ENCODE measurements around the gene EDEM3. TPM values are rescaled to one million over a fixed set of nuclear protein-coding genes. Genes with fewer than 3 reads are reported as not detected.

Gene EDEM3
- total and polyA plus RNA-seq, 9 of the 15 experiments (the other 6 are each of a cell fraction or from before 2014, with no cell fraction given) = 15.8 to 46.6 (median 28.0) TPM

DNA sequence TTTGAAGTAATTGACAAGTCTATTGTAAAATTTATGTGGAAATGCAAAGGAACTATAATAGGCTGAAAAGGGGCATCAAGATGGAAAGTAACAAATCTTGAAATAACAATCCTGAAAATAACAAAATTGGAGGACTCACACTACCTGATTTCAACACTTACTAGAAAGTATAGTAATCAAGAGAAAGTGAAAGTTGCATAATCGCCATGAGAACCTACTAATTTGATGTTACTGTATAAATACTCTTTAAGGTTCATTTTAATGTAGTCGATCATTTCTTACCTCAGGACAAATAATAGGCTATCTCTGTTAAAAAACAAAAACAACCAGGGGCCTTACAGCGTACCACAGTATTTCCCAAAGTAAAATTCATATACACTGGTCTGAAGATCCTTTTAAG, 71.7 kb downstream of the EDEM3 start:
- H3K27ac ChIP-seq (ENCODE audit: extremely low read depth, low read depth, low read length) = no peak overlapping the region
- no peaks in the 10 kb centered on the region for H3K9me1 ChIP-seq (ENCODE audit: control insufficient read depth, insufficient read depth, low read length)
- intact Hi-C loops (cut with micrococcal nuclease) = no loop called here
- in situ Hi-C loops (cut with MboI) = no loop called here
- H3K27me3 ChIP-seq (ENCODE audit: control insufficient read depth in 2 of 2, insufficient read depth in 2 of 2, low read length in 2 of 2) = peaks cover 6 to 15% of the 10 kb centered on the region in 2 experiments; a peak in 4 of 5 replicates
- H3K79me2 ChIP-seq (ENCODE audit: control insufficient read depth, insufficient read depth, low read length) = no peaks in the 10 kb centered on the region
- 0 out of 5 replicates have a peak, but pooled peaks cover 0 to 2% of the 10 kb centered on the region in 2 experiments for H3K4me1 ChIP-seq (replicated peaks in 1 of 2; ENCODE audit: control insufficient read depth in 2 of 2, insufficient read depth in 2 of 2, low read length in 2 of 2)
- H3K4me2 ChIP-seq (ENCODE audit: insufficient read depth, low read length) = no peak overlapping the region
- H3K9me3 ChIP-seq (replicated peaks; ENCODE audit: control insufficient read depth, insufficient read depth, low read depth, low read length) = no peaks in the 10 kb centered on the region; the same call in 1 of the 2 replicates
- TF ChIP-seq TBP (optimal IDR thresholded peaks at IDR 0.05; ENCODE audit: low read depth, low read length) (no peak), ZNF3 (CRISPR knock-in tag; IDR thresholded peaks at IDR 0.05) (no peak), THRAP3 (IDR thresholded peaks at IDR 0.05; ENCODE audit: borderline replicate concordance) (no peak), MED1 (CRISPR knock-in tag; IDR thresholded peaks at IDR 0.05; ENCODE audit: borderline replicate concordance) (no peak), CEBPB (tag; IDR thresholded peaks at IDR 0.05) (peak; percentile 84), CCAR2 (IDR thresholded peaks at IDR 0.05; ENCODE audit: low read depth, low read length) (no peak), PHF20 (IDR thresholded peaks at IDR 0.05; ENCODE audit: partially characterized antibody) (no peak), RBM34 (IDR thresholded peaks at IDR 0.05; ENCODE audit: borderline replicate concordance, insufficient read depth, low read length) (no peak), SIRT6 (IDR thresholded peaks at IDR 0.05; ENCODE audit: low read depth, low read length) (no peak), CEBPG (CRISPR knock-in tag; IDR thresholded peaks at IDR 0.05) (no peak), CEBPG (tag; conservative IDR thresholded peaks at IDR 0.05 in 1 of 2, IDR thresholded peaks at IDR 0.05 in 1 of 2) (peak; percentile 72 to 80)
- WGBS (ENCODE audit: insufficient coverage, low coverage, missing lambda C conversion rate) = 10% methylated on average over 3 of the region's 3 CpGs
- CTCF ChIA-PET (ENCODE audit: low intra/inter-chr PET ratio) = no interaction called here
- H3K36me3 ChIP-seq (ENCODE audit: control insufficient read depth, insufficient read depth, low read length) = no peaks in the 10 kb centered on the region
- no peak for ATAC-seq
- no peak overlapping the region for H3K9ac ChIP-seq (ENCODE audit: insufficient read depth in 1 of 2, low read depth in 2 of 2, low read length in 2 of 2)
- BruUV-seq (replicated peaks) = no TSS peak
- H2AFZ ChIP-seq (ENCODE audit: low read depth, low read length) = no peak overlapping the region
- no peak overlapping the region for H3K4me3 ChIP-seq
- POLR2A ChIA-PET = interaction anchor here (0.9 kb wide), 1 partner anchor 694 kb away, joined by 4 read pairs; no protein-coding TSS in a partner anchor
- no peaks in the 10 kb centered on the region for H4K20me1 ChIP-seq (replicated peaks; ENCODE audit: control insufficient read depth, insufficient read depth, low read length)
- FAIRE-seq = no peak
- no peak for DNase-seq (ENCODE audit: extremely low read depth in 1 of 4, low spot score in 3 of 4)

Measured in K562 (cell line).